HG02981 (cell line): Measurements from ENCODE around the gene DENND1A.

ENCODE experiments used
- ATAC-seq: cut with Tn5 transposase; IDR thresholded peaks from one replicate; pipeline ENCODE4 v1.9.1; 2021; ENCODE audit warnings: mild to moderate bottlenecking, moderate library complexity; ENCODE audit not compliant: unreplicated experiment

Gene DENND1A

DNA sequence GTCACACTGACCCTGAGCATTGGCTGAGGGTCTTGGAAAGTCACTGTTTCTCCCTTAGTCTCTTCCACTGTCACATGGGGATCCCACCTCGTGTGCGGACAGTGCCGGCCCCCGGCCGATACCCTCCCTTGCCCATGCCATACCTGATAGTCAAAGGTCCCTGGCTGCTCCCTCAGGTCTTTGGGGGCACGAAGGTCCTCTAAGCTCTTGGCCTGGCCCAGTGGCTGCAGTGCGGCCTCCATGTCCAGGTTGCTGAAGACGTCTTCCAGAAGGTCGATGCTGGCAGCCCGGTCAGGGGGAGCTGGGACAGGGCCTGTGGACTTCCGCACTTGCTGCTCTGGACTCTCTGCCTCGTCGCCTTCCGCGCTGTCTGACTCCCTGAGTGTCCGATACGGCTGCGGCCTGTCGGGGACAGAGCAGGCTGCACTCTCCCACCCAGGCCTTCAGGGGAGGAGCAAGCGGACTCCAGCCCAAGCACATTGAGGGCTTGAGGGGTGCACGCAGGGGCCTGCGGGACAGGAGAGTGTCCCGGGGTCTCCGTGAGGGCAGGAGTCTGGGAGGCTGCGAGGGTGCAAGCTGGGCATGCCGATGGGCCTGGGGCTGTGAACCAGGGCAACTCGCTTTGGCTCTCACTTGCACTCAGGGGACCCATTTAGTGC lies 546.3 kb downstream of the DENND1A start:
- no peak for ATAC-seq

DNA sequence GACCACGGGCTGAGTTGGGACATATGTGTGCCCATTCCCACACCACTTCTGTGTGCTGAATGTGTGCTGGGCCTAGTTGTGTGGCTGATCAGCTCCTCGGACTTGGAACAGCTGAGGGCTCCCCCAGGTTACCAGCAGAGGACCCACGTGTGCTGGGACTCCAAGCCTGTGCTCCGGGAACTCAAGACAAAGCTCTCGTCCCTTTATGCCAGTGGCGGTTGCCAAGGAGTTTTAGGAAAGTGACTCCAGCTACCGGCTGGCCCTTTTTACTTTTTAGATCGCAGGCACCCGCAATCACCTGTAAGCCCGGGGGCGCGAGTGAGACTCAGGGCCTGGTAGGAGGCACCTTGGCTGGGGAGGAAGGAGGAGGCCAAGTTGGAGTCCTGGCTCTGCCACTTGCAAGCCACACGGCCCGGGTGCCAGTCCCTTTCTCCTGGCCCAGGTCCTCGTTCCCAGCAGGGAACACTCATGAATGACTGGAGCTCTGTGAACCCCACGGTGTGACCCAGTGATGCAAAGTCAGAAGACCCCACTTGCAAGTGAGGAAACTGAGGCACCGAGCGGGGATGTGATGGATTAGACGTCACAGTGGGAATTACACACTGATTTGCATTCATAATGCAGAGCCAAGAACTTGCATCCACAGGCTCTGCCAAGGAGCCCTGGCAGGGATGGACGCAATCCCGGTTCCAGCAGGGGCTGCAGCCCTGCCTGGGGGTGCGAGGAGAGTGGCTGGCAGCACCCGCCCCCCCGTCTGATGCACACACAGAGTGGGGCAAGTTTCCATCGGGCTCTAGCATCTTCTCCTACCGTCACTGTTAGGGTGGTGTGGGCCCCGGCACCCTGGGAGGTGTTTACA lies 547.0 kb downstream of the DENND1A start:
- no peak for ATAC-seq

DNA sequence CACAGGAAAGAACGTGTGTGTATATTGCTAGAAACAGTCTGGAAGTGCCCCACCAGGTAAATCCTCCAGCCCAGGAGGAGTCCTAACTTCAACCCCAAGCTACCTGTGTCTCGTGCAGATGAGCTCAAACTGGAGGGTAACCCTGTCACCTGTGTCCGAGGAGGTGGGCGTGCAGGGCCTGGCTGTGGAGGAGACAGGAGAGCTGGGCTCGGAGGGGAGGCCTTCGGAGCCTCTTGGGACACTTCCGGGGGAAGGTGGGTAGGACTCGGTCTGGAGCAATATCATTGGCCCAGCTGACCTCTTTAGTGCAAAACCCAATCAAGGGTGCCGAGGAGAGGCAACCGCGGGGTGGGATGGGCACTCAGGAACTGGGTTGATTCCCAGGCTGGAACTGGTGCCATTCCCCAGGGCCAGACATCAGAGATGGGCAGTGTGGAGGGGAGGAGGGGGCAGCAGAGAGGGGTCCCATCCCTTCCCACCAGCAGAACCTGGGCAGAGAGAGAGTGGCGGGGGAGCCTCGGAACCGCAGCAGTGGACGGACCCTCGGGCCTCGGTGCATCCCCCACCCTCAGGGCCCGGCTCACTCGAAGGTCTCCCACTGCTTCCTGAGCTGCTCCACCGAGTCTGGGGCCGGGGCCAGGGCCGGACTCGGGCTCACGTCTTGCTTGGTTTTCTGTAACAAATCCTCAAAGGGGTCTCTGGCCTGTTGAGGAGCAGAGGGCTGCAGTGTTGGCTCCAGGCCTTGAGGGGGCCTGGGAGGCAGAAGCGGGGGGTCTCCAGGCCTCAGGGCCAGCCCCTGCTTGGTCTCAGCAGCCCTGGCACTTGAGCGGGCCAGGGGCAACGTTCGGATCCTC lies 548.8 kb downstream of the DENND1A start:
- ATAC-seq: no peak

DNA sequence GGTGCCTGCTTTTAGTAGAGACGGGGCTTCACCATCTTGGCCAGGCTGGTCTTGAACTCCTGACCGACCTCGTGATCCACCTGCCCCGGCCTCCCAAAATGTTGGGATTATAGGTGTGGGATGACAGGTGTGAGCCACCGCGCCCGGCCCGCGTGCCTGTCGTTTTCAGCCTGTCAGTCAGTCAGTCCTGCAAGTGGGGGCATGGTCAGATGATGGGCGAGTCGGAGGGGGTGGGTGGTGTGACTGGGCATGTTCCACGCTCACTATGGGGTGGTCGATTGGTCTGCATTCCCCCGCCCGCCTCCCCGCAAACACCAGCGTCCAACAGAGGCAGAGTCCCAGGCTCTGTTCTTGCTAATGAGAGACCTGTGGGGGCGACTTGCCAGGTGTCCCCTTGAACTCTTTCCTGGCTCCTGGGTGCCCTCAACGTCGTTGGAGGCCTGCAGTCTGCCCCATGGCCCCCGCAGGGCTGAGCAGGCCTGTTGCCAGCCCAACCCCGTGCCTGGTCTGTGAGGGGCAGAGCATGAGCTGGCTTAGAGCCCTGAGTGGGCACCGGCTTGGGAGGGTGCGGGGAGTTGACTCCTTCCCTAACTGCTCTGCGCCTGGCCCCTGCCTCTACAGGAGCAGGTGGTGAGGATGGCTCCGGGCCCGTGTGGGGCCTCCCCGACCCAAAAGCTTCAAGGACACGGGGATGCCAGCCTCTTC lies 550.8 kb downstream of the DENND1A start:
- ATAC-seq: no peak

DNA sequence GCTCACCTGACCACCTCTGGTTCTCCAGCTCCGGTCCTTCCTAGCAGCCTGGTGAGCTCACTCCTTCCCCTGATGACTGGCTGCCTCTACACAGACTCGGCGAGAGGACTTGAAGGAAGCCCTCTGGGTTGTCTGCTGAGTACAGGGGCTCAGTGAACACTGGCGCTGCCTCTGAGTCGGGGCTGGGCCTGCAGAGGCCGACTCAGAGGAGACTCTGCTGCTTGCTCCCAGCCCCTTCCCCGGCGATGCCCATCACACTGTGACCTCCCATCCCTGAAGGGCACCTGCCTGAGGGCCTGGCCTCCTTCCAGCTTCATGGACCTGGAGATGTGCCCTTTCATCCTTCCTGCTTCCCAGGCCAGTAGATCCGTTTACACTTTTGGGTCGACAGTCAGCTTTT lies 551.9 kb downstream of the DENND1A start:
- ATAC-seq: no peak

DNA sequence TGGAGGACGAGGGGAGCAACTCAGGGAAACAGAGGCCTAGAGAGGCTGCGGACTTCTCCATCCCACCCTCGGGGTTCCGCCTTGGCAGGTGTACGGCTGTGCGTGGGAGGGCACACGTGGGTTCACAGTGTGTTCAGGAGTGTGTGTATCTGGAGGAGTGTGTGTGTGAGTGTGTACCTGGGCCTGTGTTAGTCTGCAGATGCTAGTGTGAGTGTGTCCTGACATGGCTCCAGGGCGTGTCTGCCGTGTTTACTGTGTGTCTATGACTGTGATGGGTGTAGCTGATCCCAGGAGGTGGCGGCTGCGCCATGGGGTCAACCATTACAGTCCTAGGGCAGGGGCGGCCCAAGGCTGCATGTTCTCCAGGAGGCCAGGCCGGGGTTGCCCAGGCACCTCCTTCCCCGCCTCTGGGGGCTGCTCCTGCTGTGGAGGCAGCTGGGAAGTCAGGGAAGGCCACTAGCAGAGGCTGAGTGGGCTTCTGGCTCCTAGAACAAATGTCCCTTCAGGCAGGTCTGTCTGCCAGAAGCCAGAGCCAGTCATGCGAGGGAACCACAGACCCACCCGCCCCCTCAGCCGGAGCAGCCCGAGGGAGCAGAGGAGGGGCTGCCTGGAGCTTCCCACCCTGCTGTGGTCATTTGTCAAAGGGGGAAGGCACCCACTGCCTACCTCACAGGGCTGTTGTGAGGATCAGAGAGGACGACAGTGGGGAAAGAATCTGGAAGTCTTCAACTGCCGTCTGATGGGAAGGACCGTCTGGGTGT lies 552.5 kb downstream of the DENND1A start:
- no peak for ATAC-seq

DNA sequence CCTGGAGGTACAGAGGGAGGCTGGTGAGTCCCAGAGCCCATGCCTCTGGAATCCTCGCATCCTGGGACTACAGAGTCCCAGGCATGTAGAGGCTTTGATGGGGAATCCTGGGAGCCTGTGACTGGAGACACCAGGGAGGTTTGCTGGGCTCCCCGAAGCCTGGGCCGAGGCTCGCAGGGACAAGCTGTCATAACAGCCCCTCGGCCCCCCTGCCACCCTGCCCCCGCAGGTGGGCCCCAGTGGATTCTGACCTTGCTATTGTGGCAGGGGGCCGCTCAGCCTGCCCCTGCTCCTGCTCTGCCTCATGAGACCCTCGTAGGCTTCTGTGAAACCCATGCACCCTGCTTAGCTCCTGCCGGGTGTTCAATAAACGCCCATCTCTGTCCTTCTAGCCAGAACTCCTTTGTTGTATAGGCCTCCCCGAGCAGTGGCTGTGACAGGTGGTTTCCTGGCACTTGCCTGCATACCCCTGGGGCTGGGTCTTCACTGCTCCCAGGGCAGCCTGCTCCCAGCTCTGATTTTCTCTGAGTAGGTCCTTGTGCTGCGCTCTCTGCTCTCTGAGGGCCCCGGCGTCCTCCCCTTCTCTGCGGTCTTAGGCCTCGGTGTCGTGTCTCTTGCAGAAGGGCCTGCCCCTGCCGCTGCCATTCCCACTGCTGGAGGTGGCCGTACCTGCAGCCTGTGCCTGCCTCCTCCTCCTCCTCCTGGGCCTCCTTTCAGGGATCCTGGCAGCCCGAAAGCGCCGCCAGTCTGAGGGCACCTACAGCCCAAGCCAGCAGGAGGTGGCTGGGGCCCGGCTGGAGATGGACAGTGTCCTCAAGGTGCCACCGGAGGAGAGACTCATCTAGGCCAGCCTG lies 553.5 kb downstream of the DENND1A start:
- no peak for ATAC-seq

DNA sequence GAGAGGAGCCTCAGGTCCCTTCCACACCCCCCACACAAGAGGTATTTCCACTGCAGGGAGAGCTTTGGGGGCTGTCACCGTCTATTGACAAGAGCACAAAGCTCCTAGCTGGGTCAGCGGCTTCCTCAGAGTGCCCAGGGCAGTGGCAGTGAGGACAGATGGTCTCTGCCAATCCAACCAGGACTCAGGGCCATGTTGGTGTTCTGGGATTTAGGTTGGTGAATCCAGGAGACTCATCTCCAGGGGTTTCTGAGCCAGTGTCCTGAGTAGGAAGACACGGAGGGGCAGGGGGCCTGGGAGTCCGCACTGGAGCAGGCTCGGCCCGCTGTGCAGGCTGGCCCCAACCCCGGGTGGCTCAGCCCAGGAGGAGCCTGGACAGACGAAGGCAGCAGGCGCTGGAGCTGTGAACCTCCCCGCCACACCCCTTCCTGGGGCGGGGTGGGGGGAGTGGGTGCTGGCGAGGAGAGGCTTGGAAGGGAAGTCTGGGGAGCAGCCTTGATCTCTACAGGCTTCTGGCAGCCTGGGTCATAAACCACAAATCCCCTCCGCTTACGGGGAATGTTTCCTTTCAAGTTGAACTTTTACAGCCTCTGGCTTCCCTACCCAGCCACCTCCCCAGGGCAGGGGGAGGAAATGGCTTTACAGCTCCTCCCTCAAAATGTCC lies 554.3 kb downstream of the DENND1A start:
- no peak for ATAC-seq

DNA sequence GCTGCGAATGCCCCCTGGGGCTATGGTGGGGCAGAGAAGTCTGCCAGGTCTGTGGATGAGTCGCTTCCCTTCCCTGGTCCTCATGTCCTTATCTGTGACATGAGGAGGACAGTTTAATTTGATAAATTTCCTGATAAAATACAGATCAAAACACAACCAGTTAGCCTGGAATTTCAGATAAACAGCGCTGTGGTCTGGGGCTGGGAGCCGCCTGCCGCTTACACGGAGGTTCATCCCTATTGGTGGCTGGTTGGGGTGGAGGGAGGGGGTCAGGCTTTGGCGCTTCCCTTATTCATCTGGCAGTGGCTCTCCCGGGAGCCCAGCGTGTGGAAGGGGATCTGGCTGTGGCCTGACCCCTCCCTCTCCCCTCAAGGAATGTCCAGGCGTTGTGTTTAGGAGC lies 556.0 kb downstream of the DENND1A start:
- ATAC-seq: no peak

DNA sequence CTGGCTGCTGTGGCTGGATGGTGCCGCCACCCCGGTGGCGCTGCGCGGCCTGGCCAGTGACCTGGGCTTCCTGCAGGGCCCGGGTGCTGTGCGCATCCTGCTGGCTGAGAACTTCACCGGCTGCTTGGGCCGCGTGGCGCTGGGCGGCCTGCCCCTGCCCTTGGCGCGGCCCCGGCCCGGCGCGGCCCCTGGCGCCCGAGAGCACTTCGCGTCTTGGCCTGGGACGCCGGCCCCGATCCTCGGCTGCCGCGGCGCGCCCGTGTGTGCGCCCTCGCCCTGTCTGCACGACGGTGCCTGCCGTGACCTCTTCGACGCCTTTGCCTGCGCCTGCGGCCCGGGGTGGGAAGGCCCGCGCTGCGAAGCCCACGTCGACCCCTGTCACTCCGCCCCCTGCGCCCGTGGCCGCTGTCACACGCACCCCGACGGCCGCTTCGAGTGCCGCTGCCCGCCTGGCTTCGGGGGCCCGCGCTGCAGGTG lies 556.4 kb downstream of the DENND1A start:
- ATAC-seq: no peak

DNA sequence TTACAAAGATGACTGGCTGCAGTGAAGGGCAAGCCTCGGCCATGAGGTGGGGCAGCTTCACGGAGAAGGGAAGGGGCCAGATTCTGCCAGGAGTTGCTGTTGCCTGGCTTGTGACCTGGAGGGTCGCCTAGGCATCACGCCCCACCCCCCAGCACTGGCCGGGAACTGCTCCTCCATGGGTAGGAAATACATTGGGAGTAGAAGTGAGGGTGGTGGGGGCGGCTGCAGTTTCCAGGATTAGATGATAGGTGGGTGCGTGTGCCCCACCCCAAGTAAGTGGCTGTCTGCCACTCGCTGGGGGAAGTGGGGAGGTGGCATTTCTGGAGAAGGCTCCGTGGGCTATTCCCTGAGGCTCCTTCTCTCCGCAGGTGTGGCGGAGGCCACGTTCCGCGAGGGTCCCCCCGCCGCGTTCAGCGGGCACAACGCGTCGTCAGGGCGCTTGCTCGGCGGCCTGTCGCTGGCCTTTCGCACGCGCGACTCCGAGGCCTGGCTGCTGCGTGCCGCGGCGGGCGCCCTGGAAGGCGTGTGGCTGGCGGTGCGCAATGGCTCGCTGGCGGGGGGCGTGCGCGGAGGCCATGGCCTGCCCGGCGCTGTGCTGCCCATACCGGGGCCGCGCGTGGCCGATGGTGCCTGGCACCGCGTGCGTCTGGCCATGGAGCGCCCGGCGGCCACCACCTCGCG lies 557.0 kb downstream of the DENND1A start:
- no peak for ATAC-seq

DNA sequence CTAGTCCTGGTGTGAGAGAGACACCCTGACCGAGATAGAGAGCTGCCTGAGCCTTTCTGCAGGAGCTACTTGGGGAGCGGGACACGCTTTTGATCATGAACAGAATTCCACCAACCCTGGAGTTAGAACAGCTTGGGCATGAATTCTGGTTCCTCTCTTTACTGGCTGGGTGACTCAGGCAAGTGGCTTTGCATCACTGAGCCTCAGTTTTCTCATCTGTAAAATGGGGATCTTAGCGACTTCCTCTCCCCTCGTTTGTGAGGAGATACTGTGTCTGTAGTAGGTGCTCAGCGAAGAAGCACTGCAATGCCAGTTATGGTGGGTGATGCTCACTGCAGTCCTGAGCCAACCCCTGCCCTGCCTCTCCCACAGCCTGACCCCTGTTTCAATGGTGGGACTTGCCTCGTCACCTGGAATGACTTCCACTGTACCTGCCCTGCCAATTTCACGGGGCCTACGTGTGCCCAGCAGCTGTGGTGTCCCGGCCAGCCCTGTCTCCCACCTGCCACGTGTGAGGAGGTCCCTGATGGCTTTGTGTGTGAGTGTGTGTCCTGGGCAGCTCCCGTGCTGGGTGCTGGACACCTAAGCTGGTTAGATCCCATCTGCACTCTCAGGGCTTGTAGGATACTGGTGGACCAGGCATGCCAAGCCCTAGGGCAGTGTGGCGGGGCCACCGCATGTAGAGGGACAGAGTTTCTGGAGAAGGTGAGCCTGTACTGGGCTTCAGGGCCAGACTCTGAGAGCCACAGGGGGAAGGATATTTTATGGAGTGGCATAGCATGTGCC lies 557.9 kb downstream of the DENND1A start:
- ATAC-seq: no peak

DNA sequence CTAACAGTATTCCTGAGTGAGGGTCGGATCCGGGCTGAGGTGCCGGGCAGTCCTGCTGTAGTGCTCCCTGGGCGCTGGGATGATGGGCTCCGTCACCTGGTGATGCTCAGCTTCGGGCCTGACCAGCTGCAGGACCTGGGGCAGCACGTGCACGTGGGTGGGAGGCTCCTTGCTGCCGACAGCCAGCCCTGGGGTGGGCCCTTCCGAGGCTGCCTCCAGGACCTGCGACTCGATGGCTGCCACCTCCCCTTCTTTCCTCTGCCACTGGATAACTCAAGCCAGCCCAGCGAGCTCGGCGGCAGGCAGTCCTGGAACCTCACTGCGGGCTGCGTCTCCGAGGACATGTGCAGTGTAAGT lies 558.7 kb downstream of the DENND1A start:
- ATAC-seq: no peak

DNA sequence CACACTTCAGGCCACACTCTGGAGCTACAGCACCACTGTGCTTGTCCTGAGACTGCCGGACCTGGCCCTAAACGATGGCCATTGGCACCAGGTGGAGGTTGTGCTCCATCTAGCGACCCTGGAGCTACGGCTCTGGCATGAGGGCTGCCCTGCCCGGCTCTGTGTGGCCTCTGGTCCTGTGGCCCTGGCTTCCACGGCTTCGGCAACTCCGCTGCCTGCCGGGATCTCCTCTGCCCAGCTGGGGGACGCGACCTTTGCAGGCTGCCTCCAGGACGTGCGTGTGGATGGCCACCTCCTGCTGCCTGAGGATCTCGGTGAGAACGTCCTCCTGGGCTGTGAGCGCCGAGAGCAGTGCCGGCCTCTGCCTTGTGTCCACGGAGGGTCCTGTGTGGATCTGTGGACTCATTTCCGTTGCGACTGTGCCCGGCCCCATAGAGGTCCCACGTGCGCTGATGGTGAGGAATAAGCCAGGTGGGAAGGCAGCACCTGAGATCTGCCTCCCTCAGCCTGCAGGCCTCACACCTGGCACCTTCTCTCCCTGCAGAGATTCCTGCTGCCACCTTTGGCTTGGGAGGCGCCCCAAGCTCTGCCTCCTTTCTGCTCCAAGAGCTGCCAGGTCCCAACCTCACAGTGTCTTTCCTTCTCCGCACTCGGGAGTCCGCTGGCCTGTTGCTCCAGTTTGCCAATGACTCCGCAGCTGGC lies 559.2 kb downstream of the DENND1A start:
- no peak for ATAC-seq

DNA sequence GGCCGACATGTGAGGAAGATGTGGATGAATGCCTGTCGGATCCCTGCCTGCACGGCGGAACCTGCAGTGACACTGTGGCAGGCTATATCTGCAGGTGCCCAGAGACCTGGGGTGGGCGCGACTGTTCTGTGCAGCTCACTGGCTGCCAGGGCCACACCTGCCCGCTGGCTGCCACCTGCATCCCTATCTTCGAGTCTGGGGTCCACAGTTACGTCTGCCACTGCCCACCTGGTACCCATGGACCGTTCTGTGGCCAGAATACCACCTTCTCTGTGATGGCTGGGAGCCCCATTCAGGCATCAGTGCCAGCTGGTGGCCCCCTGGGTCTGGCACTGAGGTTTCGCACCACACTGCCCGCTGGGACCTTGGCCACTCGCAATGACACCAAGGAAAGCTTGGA lies 559.8 kb downstream of the DENND1A start:
- no peak for ATAC-seq

DNA sequence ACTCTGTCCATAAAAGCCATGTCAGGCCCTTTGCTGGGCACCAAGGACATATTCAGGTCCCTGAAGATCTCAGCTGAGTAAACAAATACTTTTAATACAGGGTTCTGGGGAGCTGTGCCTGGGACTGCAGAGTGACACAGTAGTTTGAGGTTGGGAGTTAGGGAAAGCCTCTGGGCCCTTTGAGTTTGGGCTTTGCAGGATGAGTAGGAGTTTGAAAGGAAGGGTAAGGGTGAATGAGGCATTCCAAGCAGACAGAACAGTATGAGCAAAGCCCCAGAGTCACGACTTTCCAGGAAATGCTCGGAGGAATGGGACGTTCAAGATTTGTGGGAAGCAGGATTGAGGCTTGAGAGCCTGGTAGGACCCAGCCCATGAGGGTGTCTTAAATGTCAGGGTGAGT lies 560.6 kb downstream of the DENND1A start:
- no peak for ATAC-seq
